NCI-H510A treated with DMSO at 0.1 percent for 48 hours (cell line): ENCODE data around the gene FOXF2.
"Not testable (repeated sequence)": the region's sequence is repeated elsewhere in the genome, so short reads cannot be mapped to it uniquely, and the experiment has no call there.

Source experiments
- DNase-seq: peaks from one replicate; lab custom pipeline; 2025; lab: John Stamatoyannopoulos, UW

Gene FOXF2

DNA sequence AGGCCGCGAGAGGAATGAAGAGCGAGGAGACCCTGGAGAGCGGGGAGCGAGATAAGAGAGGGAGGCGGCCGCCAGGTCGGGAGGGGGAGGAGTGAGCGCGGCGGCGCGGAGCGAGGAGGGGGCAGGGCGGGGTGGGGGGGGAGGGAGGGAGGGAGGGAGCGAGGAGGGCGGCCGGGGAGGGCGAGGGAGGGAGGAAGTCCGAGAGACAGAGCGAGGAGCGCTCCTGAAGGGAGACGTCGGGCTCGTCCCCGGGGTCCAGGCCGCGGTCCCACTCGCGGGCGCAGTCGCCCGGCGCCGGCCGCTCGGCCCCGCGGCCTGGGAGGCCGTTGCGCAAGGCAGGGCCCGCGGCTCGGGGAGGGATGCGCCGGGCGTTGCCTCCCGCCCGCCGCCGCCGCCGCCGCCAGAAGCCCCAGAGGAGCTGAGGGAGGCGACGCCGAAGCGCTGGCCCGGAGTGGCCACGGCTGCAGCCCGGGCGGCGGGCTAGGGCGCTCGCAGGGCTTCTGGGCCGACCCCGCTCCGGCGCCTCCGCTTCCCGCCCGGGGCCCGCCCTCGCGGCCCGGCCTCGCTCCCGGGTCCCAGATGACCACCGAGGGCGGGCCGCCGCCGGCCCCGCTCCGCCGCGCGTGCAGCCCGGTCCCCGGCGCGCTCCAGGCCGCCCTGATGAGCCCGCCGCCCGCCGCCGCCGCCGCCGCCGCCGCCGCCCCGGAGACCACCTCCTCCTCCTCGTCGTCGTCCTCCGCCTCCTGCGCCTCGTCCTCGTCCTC lies at the start of gene FOXF2:
Gene FOXF2 (plus strand): TSS at position 208 of the 764 bp plus-strand sequence. CDS start 372 bp downstream, at position 580.
- no peak for DNase-seq

DNA sequence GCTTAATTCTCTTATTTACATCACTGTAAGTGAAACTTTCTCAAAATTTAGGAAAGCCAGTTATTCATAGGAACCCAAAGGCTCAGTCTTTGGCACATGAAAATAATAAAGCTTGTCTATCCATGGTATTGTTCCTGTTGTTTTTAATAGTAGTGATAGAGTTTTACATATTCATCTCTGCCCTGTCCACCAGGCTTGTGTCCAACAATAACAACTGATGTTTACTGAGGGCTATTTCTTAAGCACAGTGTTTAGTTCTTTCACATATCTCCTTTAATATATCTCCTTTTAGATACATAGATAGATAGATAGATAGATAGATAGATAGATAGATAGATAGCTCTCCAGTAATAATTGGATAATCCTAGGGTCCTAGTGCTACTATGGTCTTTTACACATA lies 43.3 kb upstream of the FOXF2 start:
- no peak for DNase-seq

DNA sequence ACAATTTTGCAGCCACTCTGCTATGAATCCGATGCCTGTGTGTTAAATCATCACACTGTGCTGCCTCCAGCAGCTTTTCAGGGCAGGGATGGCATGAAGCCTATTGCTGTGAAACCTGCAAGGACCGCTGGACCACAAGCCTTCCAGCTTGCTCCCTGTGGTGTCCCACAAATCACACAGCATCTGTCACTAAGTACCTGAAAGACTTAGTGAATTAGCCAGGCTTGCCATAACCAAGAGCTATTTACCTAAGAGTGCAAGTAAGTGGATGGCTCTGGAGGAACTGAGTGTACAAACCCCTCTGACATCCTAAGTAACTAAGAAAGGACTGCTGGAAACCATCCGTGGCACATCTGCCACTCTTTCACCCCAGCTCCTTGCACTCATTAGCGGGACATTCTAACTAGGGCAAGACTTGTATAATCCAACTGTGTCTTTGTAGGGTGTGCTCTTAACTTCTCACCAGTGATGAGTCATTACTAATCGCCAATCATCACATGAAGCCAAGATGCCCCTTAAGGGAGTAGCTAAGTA lies 42.8 kb upstream of the FOXF2 start:
- DNase-seq = no peak

DNA sequence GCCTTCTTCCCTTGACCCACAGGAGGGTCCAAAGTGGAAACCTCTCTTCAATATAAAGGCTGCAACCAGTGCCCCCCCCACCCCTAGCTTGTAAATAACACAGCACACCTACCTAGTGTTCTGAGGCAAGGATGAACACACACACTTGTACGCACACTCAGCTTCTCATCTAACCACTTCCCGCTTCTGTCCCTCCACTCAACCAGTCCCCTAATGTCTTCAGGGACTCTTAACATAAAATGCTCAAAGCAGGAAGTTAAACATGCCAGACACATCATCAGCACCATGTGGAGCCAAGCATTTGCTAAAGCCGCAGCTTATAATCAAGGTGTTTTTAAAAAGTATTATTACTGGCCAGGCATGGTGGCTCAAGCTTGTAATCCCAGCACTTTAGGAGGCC lies 42.2 kb upstream of the FOXF2 start:
- no peak for DNase-seq

DNA sequence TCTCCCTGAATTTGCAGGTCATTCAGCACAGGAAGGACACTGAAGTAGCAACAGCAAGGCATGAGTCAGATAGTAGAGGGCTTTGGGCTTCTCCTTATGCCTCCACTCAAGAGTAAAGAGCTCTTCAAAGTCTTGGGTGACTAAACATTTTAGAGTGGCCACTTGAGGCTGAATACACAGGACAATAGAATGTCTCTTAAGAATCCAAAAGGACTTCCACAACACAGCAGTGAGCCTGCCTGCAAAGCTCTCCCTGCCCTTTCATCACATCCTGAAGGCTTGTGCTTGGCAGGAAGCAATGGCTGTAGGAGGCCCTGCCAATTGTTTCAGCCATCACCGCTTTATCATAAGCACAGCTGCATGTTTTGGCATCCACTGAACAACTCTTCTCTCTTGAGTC lies 40.7 kb upstream of the FOXF2 start:
- DNase-seq = no peak

DNA sequence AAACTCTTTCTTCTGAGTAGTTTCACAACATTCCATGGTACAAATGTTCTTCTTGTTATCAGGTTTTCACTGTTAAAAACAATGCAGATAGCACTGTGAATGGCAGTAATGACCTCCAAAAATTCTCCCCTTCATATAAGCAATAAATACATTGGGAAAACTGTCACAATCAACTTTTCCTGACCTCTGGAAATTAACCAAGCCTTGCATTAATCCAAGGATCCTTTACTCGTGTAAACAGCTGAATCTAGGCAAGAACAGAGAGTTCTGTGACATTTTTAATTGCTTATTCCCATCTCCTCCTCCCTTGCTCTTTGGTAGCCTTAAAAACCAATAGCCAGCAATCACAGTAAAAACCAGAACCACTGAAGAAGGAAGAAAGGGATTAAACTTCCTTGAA lies 39.7 kb upstream of the FOXF2 start:
- no peak for DNase-seq

DNA sequence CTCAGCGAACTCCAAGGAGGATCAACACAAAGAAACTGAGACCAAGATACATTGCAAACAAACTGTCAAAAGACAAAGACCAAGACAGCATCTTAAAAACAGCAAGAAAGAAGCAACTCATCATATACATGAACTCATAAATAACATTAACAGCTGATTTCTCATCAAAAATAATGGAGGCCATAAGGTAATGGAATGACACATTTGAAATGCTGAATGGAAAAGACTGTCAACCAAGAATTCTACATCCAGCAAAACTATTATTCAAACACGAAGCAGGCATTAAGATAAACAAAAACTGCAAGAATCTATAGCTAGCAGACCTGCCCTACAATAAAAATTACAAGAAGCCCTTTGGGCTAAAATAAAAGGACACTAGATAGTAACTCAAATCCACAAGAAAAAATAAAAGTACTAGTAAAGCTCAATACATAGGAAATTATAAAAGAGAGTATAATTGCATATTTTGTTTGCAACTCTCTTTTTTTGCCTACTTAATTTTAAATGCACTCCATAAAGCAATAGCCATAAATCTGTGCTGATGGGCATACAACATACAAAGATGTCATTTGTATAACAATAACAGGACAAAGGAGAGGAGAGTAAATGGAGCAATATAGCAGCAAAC lies 37.9 kb upstream of the FOXF2 start:
- no peak for DNase-seq

DNA sequence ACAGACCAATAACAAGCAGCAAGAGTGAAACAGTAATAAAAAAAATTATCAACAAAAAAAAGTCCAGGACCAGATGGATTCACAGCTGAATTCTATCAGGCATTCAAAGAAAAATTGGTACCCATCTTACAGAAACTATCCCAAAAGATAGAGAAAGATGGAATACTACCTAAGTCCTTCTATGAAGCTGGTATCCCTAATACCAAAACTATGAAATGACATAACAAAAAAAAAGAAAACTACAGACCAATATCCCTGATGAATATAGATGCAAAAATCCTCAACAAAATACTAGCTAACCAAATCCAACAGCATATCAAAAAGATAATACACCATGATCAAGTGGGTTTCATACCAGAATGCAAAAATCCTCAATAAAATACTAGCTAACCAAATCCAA lies 34.3 kb upstream of the FOXF2 start:
- not testable (repeated sequence) for DNase-seq

DNA sequence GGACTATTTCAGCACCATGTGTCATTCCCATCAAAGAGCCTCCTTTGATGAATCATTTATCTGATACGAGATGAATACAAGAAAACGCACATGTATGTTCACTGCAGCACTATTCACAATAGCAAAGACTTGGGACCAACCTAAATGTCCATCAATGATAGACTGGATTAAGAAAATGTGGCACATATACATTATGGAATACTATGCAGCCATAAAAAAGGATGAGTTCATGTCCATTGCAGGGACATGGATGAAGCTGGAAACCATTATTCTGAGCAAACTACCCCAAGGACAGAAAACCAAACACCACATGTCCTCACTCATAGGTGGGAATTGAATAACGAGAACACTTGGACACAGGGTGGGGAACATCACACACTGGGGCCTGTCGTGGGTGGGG lies 27.7 kb upstream of the FOXF2 start:
- not testable (repeated sequence) for DNase-seq

DNA sequence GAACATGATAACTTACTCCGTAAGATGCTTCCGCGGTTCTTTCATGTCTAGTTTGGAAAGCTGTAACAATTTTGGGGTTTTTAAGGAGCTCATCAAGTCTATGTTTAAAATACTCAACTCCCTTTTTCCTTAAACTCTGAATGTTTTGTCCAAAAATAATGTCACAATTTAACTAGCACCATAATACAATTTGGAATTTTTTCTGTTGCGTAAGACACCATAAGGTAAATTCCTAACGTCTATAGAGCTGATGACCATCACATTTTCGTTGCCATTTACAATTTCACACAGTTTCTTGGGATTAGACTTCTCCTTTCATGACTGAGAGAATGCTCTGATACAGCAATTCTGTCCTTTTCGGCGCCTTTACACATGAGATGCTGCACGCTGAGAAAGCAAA lies 26.7 kb upstream of the FOXF2 start:
- DNase-seq = no peak

DNA sequence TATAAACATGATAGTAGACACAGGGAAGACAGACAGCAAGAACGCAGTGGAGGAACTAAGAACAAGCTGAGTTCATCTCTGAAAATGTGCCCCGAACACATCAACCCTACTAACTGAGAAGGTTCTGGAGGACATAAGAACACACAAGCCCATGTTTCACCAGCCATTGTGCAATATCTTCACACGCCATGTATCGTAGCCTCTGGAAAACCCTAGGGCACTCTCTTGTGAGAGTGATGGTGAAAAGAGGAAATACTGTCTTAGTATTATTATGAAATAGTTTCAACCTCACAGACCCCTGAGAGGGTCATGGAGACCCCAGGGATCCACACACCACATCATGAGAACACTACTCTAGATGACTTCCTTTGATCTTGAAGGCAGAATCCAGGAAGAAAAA lies 26.1 kb upstream of the FOXF2 start:
- DNase-seq = no peak

DNA sequence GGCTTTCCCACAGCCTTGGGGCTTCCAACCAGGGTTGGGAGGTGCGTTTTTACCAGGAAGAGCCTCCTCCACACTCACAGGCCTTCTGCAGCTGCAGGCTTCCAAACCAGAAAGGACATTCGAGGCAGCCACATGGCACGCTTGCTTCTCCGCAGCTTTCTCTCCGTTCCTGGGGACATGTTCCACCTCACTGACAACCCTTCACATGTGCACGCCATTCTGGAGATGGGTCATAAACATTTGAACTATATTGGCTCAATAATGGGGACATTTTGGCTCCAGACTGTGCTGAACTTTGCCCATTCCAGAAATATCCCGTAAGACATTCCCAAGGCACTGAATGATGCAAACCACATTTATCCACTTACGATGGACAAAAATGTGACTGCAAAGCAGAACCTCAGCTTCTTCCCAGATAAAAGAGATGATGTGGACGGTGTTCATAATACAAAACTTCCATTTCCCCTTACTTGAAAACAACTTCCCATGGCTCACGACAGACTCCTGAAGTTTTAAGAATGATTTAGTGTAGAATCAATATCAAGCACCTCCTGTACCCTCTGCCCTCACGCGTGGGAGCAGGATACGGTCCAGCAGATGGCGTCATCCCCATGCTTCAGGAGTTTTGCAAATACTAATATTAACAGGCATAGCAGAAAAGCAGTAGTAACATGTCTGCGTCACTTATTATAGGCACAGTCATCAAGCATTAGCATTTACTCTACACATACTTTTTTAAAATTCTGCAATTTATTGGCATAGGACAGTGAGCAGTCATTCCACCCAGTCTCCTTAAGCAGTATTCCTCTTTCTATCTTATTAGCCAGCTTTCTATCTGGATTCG lies 25.4 kb upstream of the FOXF2 start:
- no peak for DNase-seq

DNA sequence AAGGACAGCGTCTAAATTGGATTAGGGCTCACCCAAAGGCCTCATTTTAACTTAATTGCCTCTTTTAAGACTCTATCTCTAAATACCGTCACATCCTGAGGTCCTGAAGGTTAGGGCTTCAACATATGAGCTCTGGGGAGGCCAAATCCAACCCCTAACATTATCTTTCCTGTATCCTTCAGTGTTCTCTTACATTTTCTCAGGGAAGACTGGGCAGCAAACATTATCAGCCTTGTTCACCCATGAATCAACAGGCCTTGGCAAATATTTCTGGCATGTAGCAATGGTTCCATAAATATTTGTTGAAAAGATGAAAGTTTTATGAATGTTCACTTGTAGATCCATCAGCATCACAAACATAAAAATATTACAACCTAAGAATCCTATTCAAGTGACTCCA lies 24.6 kb upstream of the FOXF2 start:
- DNase-seq = no peak

DNA sequence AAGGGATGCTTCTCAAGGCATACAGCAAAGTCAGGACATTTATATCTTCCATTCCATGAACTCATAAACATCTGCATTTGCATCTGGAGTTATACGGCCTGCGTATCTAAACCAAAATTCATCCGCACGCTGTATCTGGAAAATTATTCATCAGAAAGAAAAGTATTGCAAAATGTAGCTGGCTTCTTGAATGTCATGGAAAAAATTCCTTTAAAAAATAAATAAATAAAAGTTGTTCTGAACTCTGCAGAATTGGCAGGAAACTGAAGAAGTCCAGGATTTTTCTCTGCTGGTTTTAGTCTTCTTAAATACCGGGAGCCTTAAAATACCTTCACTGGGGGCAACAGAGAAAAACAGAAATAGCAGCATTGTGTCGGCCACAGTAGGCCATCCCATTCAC lies 23.7 kb upstream of the FOXF2 start:
- no peak for DNase-seq

DNA sequence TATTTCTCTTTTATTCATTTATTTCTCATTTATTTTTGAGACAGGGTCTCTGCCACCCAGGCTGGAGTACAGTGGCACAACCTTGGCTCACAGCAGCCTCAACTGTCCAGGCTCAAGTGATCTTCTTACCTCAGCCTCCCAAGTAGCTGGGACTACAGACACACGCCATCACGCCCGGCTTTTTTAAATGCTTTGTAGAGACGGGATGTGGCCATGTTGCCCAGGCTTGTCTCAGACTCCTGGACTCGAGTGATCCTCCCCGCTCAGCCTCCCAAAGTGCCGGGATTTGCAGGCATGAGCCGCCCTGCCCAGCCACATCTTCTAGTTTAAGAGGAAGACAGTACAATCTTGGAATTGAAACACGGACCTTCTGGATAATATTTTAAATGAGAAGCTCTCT lies 21.6 kb upstream of the FOXF2 start:
- no peak for DNase-seq

DNA sequence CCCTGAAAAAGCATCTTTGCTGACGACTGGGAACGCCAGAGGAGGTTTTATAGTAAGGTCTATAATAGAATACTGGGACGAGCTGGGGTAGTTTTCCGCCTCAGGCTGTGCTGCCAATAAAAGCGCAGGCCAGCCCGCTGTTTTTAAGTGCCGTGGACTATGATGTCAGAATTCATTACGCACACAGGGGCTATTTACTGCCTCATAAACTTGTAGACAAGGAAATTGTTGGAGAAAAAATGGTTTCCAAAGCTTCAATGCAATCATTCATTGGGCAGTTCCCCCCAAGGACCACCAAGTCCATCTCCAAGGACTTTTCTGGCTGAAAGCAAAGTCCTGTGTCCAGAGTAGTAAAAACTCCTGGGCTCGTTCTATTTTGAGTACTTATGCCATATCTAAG lies 20.4 kb upstream of the FOXF2 start:
- DNase-seq = no peak

DNA sequence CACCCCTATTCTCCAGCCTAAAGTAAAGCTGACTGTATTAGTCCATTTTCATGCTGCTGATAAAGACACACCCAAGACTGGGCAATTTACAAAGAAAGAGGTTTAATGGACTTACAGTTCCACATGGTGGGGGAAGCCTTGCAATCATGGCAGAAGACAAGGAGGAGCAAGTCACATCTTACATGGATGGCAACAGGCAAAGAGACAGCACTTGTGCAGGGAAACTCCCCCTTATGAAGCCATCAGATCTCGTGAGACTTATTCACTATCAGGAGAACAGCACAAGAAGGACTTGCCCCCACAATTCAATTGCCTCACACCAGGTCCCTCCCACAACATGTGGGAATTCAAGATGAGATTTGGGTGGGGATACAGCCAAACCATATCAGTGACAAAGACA lies 19.7 kb upstream of the FOXF2 start:
- DNase-seq = not testable (repeated sequence)

DNA sequence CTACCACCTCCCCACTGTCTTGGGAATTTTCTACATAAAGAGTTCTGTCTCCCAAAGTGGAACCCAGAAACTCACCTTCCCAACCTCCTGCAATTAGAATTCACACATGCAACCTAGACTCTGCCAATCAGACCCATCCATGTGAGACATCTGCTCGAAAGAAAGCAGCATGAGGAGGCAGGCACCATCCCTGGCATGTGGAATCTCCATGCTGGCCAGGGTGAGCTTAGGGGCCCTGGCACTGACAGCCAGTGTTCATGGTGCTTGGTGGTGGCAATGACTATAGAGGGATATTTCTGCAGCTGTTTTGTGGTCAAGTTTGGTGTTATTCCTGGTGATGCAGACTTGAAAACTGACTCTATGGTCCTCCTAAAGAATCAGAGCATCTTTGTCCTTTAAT lies 17.4 kb upstream of the FOXF2 start:
- DNase-seq = no peak

DNA sequence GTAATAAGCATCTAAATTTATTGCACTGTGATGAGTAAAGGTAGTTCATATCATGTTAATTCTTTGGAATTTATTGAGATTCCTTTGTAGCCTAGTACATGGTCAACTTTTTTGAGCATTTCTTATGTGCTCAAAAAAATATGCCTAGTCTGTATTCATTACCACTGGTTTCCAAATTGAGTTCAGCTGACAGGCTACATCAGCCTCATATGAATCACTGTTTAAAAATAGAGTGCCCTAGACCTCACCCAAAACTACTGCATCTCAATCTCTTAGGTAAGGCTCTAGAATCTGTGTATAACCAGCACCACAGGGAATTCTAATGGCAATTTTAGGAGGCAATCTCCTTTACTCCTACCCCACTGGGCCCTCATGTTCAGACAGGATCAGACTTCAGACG lies 16.7 kb upstream of the FOXF2 start:
- DNase-seq = no peak

DNA sequence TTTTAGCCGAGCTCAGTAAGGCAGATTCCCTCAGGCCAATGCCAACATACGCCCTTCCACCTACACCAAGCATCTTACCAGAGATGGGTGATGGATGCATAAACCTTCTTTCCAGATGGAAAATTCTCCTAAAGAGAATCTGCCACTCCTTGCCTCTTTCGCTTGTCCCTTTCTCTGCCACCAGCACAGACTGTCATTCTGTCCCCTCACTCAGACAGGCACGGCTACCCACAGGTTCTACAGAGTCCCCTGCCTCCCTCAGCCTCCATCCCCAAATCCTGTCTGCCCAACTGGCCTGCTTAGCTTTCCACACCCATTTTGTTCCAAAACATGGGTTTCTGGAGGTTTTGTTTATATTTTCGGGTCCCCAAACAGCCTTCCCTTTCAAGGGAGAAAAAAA lies 12.7 kb upstream of the FOXF2 start:
- DNase-seq = no peak

DNA sequence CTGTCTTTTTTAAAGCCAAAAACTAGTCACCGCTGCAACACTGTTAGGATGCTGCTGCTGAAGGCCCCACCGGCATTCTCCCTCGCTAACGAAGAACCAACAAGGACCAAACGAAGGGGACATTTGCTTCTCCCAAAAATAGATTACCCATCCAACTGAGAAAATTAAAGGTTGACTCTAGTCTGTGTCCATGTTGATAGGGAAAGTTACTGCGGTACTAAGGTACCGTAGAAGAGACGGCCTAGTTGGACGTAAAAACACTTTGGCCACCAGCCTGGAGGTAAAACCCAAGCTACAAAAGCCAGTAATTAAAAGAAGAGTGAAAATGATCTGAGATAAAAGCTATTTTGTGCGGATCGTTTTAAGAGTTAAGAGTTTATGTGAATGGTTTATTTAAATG lies 11.8 kb upstream of the FOXF2 start:
- DNase-seq = no peak

DNA sequence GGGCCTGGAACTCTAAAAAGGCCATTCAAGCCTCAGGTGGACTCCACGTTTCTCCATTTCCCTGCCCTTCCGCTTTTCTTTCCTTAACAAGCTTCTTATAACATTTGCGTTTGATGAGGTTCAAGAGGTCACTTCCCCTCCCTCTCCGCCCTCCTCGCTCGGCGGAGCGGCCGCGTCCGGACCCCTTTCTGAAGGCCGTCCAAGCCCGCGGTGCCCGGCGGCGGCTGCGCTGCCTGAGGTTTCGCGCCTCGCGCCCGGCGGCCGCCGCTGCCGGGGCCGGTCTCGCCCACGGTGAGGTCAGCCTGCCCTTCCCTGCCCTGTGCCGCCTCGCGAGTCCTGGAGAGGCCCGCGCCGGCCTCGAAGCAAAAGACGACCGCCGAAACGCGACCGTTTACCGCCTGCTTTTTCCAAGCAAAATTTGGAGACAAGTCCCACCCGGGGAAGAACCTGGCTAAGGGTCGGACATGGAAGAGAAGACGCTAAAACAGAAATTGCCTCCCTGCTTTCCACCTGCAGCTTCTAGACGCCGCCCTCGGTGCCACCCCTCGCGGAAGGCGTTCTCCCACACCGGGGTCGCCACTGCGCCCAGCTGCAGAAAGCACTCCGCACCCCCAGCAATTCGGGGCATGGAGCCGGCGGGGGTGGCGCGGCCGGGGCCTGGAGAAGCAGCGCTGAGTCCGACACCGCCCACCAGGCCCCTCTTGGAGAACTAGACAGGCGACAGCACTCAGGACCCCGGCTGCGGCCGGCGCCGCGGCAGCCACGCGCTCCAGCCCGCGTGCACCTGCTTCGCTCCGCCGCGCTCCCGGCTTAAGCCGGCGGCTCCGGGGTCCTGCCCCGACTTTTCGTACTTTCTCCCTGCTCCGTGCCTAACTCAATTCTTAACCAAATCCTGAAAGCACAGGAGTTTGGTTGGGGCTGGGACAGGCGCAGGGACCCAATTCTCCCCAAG lies 11.0 kb upstream of the FOXF2 start:
- no peak for DNase-seq
